GM18858 (cell line): ENCODE measurements around the gene DPH7.
"Not testable (repeated sequence)": the region's sequence is repeated elsewhere in the genome, so short reads cannot be mapped to it uniquely, and the experiment has no call there.

Experiments
- ATAC-seq: cut with Tn5 transposase; IDR thresholded peaks from one replicate; pipeline ENCODE4 v1.9.1; 2021; ENCODE audit not compliant: unreplicated experiment

The DPH7 gene

DNA sequence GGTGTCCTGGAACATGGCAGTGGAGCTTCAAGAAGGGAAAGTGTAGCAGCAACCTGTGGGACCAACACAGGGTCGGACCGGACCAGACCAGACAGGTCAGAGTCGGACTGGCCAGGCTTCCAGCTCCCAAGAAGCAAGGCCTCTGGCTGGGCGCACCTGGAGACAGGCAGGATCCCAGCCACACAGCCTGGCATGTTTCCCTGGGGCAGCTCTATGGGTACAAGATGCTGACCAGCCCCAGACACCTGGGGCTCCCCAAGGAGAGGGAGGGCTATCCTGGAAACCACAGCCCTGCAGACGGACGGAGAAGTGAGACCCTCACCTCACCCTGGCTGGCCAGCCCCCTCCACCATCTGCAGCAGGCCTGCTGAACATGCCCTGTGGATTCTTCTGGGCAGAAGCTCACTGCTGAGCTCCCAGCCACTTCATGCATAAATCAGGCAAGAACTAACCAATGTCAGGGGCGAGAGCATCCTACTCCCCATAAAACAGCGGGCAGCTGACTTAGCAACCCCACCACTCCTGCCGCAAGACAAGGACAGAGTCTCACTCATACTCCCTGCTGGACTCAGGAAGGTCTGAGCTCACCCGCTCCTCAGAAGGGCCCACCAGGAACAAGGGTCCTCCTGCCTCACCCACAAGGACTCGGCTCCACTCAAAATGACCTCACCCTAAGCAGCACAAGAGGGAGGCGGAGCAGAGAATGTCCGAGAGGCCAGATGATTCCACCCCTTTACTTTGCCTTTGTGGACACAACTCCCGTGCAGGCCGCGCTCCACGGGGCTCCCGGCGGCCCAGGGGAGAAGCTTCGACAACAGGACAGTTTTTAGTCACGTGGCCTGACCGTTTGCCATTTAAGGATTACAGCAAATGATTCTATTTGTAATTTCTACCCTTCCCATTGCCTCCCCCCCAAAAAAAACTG lies 2.9 kb upstream of the DPH7 start:
- no peak for ATAC-seq

DNA sequence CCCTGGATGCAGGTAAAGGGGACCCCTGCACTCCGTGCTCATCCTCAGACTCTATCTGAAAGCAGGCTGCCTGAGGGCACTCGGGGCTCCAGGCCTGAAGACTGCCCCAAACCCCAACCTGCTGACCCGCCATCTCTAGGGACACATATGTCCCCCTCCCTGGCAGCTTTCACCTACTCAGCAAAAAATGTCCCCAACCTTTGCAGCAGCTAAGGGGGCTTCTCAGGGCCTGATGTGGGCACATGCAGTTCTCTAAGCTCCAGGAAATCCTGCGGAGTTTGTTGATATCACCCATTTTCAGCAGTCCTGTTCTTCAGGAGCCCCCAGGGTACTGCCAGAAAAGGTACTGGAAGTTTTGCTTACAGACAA lies 2.2 kb upstream of the DPH7 start:
- ATAC-seq: no peak

DNA sequence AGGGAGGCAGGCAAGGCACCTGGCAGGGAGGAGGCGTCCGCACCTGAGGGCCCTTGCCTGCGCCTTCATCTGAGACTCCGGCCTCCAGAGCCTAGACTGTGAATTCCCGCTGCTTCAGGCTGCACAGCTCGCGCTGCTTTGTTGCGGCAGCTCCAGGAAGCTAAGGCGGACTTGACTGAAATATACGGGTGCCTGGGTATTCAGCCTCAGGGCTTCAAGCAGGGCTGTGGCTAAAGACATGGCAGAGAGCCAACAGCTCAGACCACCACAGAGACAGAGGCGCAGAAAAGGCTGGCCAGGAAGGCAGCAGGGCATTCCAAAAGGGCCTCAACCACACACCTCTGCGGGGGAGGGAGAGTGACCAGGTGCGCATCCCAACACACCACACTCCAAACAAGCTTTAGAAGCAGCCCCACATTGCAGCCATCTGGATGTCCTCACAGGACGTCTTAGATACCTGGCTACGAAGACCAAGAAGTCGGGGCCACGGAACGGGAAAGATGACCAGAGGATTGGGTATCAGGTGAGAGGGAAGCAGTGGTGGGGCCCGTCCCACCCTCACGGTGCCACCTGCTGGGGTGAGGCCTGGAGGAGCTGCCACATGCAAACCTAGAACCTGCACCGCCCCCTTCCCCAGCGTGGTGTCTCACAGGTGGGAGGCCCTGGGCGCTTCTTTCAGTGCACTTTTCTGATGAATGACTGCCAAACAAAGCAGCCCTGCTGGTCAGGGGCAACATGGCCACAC lies 1.7 kb upstream of the DPH7 start:
- no peak for ATAC-seq

DNA sequence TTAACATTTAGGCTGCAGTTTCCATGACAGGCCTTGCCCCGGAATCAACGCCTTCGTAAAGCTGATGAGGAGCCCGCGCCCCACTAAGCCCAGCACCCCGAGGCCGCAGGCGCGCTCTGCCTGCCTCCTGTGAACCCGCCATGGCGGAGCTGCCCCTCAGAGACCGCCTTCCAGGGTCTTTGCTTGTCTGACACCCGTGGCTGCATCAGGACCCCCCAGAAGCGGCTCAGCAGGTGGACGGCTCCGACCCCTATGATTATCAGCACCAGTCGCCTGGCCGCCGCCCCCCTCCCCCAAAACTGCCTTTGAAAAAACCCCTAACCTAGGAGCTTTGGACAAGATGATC lies 507 bp upstream of the DPH7 start:
- ATAC-seq: no peak

DNA sequence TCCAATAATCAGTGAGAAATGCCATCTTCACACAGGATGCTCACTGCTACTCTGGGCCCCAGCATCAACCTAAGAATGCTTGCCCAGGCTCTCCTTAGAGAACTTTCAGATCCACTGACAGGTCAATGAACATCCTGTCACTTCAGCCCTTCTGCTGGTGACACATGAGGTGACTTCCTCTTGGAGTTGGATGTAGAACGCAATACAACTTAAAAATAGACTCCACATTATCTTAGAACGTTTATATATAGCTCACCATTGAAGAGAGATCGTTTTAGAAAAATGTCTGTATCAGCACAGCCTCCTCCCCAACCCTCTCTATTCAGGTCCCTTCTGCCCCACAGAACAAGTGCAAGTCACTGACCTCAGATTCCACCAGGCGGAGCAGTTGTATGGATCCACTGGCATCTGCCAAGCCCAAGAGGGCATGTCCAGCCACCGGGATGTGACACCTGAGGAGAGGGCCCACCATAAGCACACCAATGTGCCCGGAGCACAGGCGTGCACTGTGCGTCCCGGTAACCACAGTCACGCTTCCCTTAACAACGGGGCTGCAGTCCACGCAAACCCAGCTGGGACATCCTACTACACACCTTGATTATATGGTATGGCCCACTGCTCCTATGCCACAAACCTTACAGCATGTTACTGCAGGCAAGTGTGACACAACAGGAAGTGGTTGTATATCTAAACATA lies 2.9 kb downstream of the DPH7 start:
- no peak for ATAC-seq

DNA sequence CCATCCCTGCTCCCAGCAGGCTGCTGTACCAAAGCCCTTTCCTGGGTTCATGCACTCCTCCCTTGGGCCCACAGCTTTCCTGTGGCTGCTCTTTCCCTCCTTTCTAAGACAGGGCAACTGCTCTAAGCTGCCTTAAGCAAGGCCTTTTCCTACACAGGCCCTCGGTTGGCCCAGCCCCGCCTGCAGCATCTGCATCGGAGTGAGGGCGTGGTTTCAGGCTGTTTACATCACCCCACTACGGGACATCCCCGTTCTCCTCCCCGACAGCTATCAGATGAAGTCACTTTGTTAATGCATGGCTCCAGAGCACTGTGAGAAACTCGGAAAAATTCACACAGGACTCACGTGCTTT lies 3.4 kb downstream of the DPH7 start:
- ATAC-seq: no peak

DNA sequence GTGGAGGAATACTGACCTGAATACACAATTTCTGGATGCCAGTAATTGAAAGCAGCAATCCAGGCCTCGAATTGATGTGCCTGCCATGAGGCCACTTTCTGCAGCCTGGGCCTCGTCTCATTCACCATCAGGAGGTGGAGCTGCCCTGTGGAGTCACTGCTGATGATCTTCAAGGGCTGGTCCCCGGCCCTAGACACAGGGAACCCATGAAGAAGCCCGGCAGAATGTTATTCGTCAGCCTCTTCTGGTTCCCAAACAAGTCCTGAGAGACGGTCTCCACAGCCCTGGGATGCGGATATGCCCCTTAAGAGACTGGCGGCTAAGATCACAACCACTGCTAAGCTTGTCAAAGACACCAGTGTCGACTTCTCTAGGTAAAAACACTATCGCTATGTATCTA lies 4.5 kb downstream of the DPH7 start:
- no peak for ATAC-seq

DNA sequence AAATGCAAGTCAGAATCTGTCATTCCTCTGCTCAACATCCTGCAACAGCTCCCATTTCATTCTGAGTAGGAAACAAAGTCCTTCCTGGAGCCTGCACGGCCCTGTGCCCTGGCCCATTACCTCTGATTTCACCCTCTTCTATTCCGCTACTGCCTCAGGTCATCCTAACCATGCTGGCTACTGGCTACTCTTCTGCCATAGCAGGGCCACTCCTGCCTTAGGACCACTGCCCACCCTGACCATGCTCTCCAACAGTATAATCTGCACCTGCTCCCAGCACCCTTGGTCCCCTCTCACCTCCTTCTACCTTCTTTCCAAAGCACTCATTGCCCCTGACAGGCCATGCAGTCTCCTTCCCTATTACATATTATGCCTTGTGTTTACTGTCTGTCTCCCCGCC lies 8.2 kb downstream of the DPH7 start:
- no peak for ATAC-seq

DNA sequence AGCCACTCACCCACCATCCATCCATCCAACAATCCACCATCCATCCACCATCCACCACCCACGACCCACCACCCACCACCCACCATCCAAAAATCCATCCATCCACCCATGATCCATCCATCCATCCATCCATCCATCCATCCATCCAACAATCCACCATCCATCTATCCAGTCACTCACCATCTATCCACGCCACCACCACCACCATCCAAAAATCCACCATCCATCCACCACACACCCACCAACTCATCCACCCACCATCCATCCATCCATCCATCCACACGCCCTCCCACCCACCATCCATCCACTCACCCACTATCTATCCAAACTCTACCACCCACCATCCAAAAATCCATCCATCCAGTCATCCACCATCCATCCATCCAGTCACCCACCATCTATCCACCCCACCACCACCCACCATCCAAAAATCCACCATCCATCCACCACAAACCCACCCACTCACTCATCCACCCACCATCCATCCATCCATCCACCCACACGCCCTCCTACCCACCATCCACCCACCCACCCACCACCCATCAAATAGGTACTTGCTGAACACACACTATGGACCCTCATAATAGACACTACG lies 9.0 kb downstream of the DPH7 start:
- no peak for ATAC-seq

DNA sequence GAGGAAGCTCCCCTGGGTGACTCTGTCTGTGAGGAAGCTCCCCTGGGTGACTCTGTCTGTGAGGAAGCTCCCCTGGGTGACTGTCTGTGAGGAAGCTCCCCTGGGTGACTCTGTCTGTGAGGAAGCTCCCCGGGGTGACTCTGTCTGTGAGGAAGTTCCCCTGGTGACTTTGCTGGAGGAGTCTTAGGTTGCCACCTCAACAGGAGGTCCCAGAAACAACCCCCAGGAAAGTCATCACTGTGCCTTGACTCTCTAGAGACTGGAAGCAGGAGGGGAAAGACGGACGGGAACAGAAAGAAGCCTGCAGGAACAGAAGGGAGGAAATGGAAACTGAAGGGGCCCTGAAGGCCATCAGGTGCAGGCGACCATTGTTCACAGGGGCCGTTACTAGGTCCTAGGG lies 10.3 kb downstream of the DPH7 start:
- not testable (repeated sequence) for ATAC-seq

DNA sequence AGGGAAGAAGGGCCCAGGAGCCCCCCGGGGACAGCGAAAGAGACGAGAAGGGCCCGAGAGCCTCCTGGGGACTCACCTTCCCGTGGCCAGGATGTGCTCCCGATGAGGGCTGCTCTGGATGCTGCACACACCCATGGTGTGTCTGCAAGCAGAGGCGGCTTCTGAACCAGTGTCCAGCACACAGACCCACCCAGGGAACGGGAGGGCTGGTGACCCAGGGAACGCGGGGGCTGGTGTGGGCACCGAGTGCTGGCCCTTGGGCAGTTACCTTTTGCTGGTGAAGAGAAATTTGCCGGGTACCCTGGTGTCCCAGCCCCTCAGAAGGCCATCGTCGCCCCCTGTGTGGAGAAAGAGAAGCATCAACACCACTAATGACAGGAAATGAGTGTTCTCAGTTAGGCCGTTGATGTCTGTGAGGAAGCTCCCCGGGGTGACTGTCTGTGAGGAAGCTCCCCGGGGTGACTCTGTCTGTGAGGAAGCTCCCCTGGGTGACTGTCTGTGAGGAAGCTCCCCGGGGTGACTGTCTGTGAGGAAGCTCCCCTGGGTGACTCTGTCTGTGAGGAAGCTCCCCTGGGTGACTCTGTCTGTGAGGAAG lies 13.8 kb downstream of the DPH7 start:
- ATAC-seq: no peak

DNA sequence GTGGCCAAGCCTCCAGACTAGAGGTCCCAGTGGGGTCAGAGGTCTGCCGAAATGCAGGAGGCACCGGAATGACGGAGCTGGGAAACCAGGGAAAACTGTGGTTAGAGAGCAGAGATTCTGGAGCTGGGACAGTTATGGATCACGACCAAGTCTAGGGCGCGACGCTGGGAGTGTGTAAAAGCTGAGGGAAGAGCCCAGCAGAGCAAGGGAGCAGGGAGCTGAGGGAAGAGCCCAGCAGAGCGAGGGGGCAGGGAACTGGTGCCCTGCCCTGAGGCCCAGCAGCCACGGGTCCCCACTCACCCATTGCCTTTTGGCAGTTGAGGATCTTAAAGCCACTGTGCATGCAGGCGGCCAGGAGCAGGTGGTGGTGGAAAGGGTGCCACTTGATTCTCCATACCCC lies 14.6 kb downstream of the DPH7 start:
- no peak for ATAC-seq

DNA sequence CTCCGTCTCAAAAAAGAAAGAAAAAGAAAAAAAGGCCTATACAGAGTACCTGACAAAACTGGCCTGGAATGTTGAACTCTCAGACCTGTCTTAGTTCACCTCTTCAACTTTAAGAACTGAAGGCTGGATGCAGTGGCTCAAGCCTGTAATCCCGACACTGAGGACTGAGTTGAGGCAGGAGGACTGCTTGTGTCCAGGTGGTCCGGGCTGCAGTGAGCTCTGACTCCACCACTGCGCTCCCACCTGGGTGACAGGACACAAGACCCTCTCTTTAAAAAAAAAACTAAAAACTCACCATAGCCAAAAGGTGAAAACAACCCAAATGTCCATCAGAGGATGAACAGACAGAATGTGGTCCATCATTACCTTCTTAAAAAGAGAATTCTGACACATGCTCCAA lies 20.6 kb downstream of the DPH7 start:
- no peak for ATAC-seq

DNA sequence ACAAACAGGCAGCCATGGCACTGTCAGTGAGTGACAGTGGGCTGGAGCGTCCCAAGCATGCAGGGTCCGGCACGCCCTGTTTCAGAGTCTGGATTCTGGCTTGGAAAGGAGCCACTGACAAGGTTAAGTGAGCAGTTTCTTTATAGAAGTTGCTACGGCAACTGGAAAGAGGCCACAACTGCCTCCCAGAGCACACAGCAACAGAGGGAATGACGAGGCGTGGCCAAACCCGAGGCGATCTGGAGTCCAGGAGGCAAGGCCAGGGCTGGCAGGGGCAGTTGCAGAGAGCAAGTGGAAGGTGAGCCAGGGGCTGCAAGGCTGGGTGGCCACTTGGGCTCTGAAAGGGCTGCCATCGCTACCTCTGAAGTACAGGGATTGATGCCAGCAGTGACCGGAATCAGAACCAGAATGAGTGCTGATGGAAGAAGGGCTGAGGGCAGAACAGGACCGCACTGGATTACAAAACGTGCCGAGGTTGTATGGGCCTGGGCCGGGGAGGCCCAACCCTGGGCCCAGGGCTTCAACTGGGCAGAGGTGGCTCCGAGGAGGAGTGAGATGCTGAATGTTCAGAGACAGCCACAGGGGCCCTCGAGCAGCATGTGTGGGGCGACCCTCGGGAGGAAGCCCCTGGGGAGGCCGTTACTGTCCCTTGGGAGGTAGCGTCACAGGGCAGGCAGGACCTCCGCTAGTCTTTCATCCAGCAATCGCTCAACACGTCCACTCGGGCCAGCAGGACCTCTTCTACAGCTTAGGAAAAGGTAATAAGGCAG lies 22.5 kb downstream of the DPH7 start:
- no peak for ATAC-seq

DNA sequence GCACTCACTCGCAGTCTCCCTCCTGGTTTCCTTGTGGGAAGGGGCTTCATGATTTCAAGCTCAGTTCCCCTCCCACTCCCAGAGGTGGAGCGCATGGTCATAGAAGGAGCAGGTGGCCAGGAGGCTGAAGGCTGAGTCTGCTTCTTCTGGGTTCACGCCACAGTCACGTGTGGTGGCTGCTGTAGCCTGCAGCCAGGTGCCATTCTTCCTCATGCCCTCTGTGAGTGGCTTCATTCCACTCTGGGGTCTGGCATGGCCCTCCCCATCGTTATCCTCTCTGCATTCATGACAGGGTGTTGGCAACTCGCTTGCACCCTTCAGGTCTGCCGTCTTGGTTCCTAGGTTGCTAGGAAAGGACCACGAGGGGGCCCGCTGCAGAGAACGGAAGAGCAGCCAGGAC lies 23.5 kb downstream of the DPH7 start:
- no peak for ATAC-seq

DNA sequence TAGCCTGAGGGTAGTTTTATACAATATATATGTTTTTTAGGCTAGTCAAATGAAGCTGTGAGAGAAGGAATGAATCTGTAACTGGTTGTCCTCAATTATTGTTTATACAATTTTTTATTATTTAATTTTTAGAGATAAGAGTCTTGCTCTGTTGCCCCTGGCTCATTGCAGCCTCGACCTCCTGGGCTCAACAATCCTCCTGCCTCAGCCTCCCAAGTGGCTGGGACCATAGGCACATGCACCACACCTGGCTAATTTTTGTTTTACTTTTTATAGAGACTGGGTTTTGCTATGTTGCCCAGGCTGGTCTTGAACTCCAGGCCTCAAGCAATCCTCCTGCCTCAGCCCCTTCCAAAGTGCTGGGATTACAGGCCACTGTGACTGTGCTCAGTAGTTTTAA lies 24.4 kb downstream of the DPH7 start:
- ATAC-seq: no peak

DNA sequence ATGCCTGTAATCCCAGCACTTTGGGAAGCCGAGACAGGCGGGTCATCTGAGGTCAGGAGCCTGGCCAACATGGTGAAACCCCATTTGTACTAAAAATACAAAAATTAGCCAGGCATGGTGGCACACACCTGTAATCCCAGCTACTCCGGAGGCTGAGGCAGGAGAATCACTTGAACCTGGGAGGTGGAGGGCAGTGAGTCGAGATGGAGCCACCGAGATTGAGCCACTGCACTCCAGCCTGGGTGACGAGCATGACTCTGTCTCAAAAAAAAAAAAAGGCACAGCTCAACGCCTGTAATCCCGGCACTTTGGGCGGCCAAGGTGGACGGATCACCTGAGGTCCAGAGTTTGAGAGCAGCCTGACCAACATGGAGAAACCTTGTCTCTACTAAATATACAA lies 25.1 kb downstream of the DPH7 start:
- ATAC-seq: not testable (repeated sequence)

DNA sequence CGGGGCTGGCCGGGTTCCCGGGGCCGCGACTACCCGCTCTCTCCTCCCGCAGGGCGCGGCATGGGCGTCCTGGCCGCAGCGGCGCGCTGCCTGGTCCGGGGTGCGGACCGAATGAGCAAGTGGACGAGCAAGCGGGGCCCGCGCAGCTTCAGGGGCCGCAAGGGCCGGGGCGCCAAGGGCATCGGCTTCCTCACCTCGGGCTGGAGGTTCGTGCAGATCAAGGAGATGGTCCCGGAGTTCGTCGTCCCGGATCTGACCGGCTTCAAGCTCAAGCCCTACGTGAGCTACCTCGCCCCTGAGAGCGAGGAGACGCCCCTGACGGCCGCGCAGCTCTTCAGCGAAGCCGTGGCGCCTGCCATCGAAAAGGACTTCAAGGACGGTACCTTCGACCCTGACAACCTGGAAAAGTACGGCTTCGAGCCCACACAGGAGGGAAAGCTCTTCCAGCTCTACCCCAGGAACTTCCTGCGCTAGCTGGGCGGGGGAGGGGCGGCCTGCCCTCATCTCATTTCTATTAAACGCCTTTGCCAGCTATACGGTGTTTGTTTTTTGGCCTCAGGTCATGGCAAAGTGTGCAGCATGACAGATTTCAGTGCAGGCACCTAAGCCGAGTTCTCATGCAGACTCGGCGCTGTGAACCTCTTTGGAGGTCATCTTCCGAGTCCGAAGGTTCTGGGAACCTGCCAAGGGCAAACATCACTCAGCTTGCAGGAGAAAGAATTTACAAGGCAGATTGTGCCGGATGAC lies 26.5 kb downstream of the DPH7 start:
- no peak for ATAC-seq

DNA sequence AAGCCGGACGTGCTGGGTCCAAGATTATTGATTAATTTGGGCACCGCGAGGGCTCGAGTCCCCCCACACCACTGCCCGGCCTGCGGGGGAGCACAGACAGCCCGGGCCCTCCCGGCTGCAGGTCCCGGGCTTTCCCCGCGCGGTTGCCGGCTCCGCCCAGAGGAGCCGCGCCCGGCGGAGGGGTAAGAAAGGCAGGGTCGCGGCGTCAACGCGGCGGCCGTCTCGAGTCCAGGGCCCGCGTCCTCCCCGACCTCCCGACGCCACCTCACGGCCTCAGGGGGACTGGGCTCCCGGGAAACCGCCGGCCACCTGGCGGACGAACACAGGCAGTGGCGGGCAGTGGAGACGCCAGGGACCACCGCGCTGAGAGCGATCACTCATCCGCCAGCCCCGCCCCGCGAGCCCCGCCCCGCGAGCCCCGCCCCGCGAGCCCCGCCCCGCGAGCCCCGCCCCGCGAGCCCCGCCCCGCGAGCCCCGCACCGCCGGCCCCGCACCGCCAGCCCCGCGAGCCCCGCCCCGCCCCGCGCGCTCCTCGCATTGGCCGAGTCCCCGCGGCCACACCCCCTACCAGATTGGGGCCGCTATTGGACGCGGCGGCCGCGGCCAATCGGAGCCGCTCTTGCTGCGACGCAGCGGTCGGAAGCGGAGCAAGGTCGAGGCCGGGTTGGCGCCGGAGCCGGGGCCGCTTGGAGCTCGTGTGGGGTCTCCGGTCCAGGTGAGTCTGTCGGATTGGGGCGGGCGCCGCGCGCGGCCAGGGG lies 27.3 kb downstream of the DPH7 start, which contains the start of gene MRPL41:
MRPL41 (plus strand) TSS at position 616 of the 758 bp plus-strand sequence. CDS start 203 bp downstream, outside the sequence.
- peak; percentile 41 for ATAC-seq
